Stomach smooth muscle (tissue), 2 donors: Measurements from ENCODE around the gene ZNF276.

Experiments used
- H3K27ac ChIP-seq: one replicate; pipeline ENCODE4 v1.7.0; 2013; ENCODE audit warnings: mild to moderate bottlenecking, low read length, inconsistent platforms
- H3K27me3 ChIP-seq, 2 donors: one replicate each; pipeline ENCODE4 v1.7.0; 2013; ENCODE audit warnings: low read length in 2 of 2; ENCODE audit not compliant: insufficient read depth in 2 of 2, control insufficient read depth in 1 of 2
- H3K36me3 ChIP-seq, 2 donors: one replicate each; pipeline ENCODE4 v1.7.0; 2013; ENCODE audit warnings: low read length in 2 of 2; ENCODE audit not compliant: control insufficient read depth in 2 of 2, insufficient read depth in 2 of 2
- H3K4me1 ChIP-seq: one replicate; pipeline ENCODE4 v1.7.0; 2013; ENCODE audit warnings: low read length; ENCODE audit not compliant: control insufficient read depth, insufficient read depth
- H3K4me3 ChIP-seq, 2 donors: one replicate each; pipeline ENCODE4 v1.7.0; 2013; ENCODE audit warnings: low read length in 2 of 2
- H3K9ac ChIP-seq, 2 donors: one replicate each; pipeline ENCODE4 v1.7.0; 2013; ENCODE audit warnings: low read length in 2 of 2, mild to moderate bottlenecking in 1 of 2
- H3K9me3 ChIP-seq, 2 donors: one replicate each; pipeline ENCODE4 v1.7.0; 2013; ENCODE audit warnings: low read length in 2 of 2; ENCODE audit not compliant: control insufficient read depth in 2 of 2
- donor health status: healthy.
- donor health status: Pancreatic carcinoma.

Gene ZNF276

DNA sequence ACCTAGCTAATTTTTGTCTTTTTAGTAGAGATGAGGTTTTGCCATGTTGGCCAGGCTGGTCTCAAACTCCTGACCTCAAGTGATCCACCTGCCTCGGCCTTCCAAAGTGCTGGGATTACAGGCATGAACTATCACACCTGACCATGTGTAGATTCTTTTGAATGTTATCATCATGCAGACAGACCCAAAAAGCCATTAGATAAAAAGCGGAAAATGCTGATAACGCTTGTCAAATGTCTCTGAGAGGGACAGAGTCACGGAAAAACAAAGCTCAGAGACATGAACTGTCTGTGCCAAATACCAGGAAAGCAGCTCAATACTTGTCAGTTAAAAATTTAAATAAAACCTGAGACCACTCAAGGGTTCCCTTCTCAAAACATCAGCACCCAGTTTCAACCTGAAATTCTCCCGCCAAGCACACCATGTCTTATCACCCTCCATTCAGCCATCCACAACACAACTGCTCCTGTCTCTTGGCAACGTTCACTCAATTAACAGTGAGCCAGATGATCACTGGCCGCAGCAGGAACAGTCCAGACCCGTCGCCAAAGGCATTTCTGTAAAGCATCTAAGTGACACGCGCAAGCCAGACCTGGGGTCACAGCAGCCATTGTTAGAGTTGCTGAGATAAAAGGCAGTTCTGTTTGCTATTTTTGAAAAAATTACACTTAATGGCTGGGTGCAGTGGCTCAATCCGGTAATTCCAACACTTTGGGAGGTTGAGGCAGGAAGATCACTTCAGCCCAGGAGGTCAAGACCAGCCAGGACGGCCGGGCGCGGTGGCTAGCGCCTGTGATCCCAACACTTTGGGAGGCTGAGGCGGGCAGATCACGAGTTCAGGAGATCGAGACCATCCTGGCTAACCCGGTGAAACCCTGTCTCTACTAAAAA lies 65.4 kb downstream of the ZNF276 start:
- no peak overlapping the region for H3K4me3 ChIP-seq
- no peaks in the 10 kb centered on the region for H3K9me3 ChIP-seq
- H3K27me3 ChIP-seq: no peaks in the 10 kb centered on the region
- no peaks in the 10 kb centered on the region for H3K4me1 ChIP-seq
- no peak overlapping the region for H3K9ac ChIP-seq
- H3K27ac ChIP-seq: no peak overlapping the region
- H3K36me3 ChIP-seq: no peaks in the 10 kb centered on the region

DNA sequence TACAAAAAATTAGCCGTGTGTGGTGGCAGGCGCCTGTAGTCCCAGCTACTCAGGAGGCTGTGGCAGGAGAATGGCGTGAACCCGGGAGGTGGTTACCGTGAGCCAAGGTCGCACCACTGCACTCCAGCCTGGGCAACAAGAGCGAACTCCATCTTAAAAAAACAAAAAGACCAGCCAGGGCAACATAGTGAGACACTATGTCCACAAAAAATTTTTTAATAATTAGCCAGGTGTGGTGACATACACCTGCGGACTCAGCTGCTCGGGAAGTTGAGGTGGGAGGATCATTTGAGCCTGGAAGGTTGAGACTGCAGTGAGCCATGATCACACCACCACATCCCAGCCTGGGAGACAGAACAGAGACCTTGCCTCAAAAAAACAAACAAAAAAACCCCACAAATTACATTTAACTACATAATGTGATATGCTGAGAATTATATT lies 66.0 kb downstream of the ZNF276 start:
- Histone ChIP-seq H3K9ac (no peak overlapping the region), H3K9me3 (no peaks in the 10 kb centered on the region), H3K27ac (no peak overlapping the region), H3K36me3 (no peaks in the 10 kb centered on the region), H3K4me3 (no peak overlapping the region), H3K27me3 (no peaks in the 10 kb centered on the region), H3K4me1 (no peaks in the 10 kb centered on the region)
